CD4-positive, CD25-positive, alpha-beta regulatory T cell (primary cell): ENCODE measurements around the gene CNTD1. TPM values are rescaled to one million over a fixed set of nuclear protein-coding genes. Genes with fewer than 3 reads are reported as not detected.
A peak's percentile ranks its signal among the peaks of the same experiment; 100 is the strongest.

Experiments used
- ATAC-seq, 2 donors: fragments of 150-1000 bp; cut with Tn5 transposase; one replicate each; pipeline ENCODE4 v1.10.0; 2021; ENCODE audit warnings: low read depth in 2 of 2, moderate number of reproducible peaks in 2 of 2, moderate library complexity in 1 of 2
- DNase-seq, 3 donors: peaks; one replicate each; pipeline versions ENCODE4 v3.0.0 to v3.0.0-alpha.2; 2012 to 2022; ENCODE audit warnings: mixed read lengths in 1 of 3
- H3K27ac ChIP-seq: one replicate; pipeline ENCODE4 v1.7.0; 2013; ENCODE audit warnings: mild to moderate bottlenecking, low read length; ENCODE audit not compliant: insufficient read depth, poor library complexity, severe bottlenecking
- H3K27me3 ChIP-seq: one replicate; pipeline ENCODE4 v1.7.0; 2013; ENCODE audit warnings: low read length; ENCODE audit not compliant: control insufficient read depth, insufficient read depth
- H3K36me3 ChIP-seq: one replicate; pipeline ENCODE4 v1.7.0; 2013; ENCODE audit warnings: mild to moderate bottlenecking, low read length, moderate library complexity; ENCODE audit not compliant: control insufficient read depth, insufficient read depth
- H3K4me1 ChIP-seq: 2 replicates; pipeline ENCODE4 v1.7.0; 2013; ENCODE audit warnings: mild to moderate bottlenecking, low read length; ENCODE audit not compliant: insufficient read depth, control insufficient read depth, poor library complexity, severe bottlenecking
- H3K4me3 ChIP-seq: one replicate; pipeline ENCODE4 v1.7.0; 2013; ENCODE audit warnings: low read depth, mild to moderate bottlenecking, low read length, moderate library complexity
- H3K9me3 ChIP-seq, 2 experiments: 1 replicate in 1 of 2; 2 replicates in 1 of 2; pipeline ENCODE4 v1.7.0; 2013; ENCODE audit warnings: low read length in 2 of 2, mild to moderate bottlenecking in 1 of 2, moderate library complexity in 1 of 2; ENCODE audit not compliant: control insufficient read depth in 2 of 2
- H3K27ac Mint-ChIP-seq, 3 donors: one replicate each; pipeline ENCODE4 v1.8.0; 2020 to 2022; ENCODE audit warnings: mild to moderate bottlenecking in 3 of 3, mixed read lengths in 3 of 3, moderate library complexity in 2 of 3
- H3K27me3 Mint-ChIP-seq: one replicate; pipeline ENCODE4 v1.8.0; 2022; ENCODE audit warnings: mild to moderate bottlenecking, mixed read lengths
- H3K36me3 Mint-ChIP-seq: one replicate; pipeline ENCODE4 v1.8.0; 2020; ENCODE audit warnings: mixed read lengths
- H3K4me1 Mint-ChIP-seq, 4 donors: one replicate each; pipeline ENCODE4 v1.8.0; 2020 to 2022; ENCODE audit warnings: mixed read lengths in 4 of 4, mild to moderate bottlenecking in 1 of 4
- H3K4me3 Mint-ChIP-seq, 4 donors: one replicate each; pipeline ENCODE4 v1.8.0; 2020 to 2022; ENCODE audit warnings: mild to moderate bottlenecking in 4 of 4, mixed read lengths in 4 of 4, moderate library complexity in 3 of 4
- H3K9me3 Mint-ChIP-seq, 7 donors: one replicate each; pipeline ENCODE4 v1.8.0; 2020 to 2022; ENCODE audit warnings: mixed read lengths in 7 of 7, mild to moderate bottlenecking in 3 of 7, moderate library complexity in 2 of 7
- polyA plus RNA-seq, 4 donors: library from polyadenylated mRNA; unstranded; fragments of 300-500 nt; fragmentation: Illumina TruSeq; gene quantifications; one replicate each; pipeline ENCODE4 v1.2.3, GENCODE V29; 2021
- total RNA-seq: library from RNA; stranded (reverse); gene quantifications from one replicate; pipeline ENCODE4 v1.2.3, GENCODE V29; 2022

The CNTD1 gene
- total and polyA plus RNA-seq, 5 donors from 2014 or later: 0.15 to 0.42 (median 0.28) TPM; not detected in 1

GRCh38 chr17:42780851-42781638 lies 17.6 kb upstream of the CNTD1 start:
- peaks cover 26% of the 10 kb centered on the region for H3K27me3 ChIP-seq
- peaks cover 35% of the 10 kb centered on the region for H3K36me3 ChIP-seq
- H3K27me3 Mint-ChIP-seq: peaks cover 57% of the 10 kb centered on the region
- peaks cover 0 to 4% (median 0%) of the 10 kb centered on the region in 7 donors for H3K9me3 Mint-ChIP-seq
- H3K4me1 Mint-ChIP-seq: peaks cover 0 to 39% (median 15%) of the 10 kb centered on the region in 4 donors
- no peaks in the 10 kb centered on the region for H3K9me3 ChIP-seq
- peaks cover 27% of the 10 kb centered on the region for H3K36me3 Mint-ChIP-seq
- no peak overlapping the region for H3K27ac ChIP-seq
- no peak overlapping the region for H3K27ac Mint-ChIP-seq
- peaks cover 13% of the 10 kb centered on the region for H3K4me1 ChIP-seq
- peak in 1 of 2 donors; percentile 7 for ATAC-seq
- H3K4me3 ChIP-seq: no peak overlapping the region
- peak overlapping the region in 3 of 4 donors; percentile 6 to 44 (median 42) for H3K4me3 Mint-ChIP-seq
- DNase-seq: no peak

DNA sequence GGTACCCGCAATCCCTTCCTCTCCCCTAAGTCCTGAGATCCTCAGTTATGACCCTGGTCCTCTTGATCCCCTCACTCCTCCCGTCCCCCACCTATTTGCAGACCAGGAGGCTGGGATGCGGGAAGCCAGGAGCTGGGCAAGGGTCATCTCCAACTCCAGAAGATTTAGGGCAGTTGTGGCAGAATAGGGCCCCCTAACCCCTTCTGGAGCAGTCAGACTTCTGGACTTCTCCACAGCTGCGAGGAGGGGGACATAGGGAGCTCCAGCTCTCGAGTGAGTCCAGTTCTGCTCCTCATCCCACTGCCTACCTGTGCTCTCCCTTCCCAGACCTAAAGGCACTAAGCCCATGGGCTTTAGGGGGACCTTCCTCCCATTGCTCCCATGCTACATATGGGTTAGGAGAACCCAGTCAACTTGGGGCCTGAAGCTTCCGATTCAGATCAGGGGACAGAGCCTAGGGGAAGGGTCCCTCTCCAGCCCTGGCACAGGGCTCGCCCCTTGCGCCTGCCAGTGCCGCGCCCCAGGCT lies 17.0 kb upstream of the CNTD1 start:
- ATAC-seq (no peak), DNase-seq (no peak)
- peaks cover 0 to 39% (median 15%) of the 10 kb centered on the region in 4 donors for H3K4me1 Mint-ChIP-seq
- peaks cover 0 to 4% (median 0%) of the 10 kb centered on the region in 7 donors for H3K9me3 Mint-ChIP-seq
- Histone ChIP-seq H3K36me3 (peaks cover 31% of the 10 kb centered on the region), H3K4me3 (no peak overlapping the region), H3K4me1 (peaks cover 13% of the 10 kb centered on the region), H3K9me3 (no peaks in the 10 kb centered on the region), H3K27ac (no peak overlapping the region), H3K27me3 (peaks cover 26% of the 10 kb centered on the region)
- H3K36me3 Mint-ChIP-seq: peaks cover 27% of the 10 kb centered on the region
- H3K27me3 Mint-ChIP-seq: peaks cover 63% of the 10 kb centered on the region
- peak overlapping the region in 1 of 4 donors; percentile 6 for H3K4me3 Mint-ChIP-seq
- H3K27ac Mint-ChIP-seq: no peak overlapping the region

DNA sequence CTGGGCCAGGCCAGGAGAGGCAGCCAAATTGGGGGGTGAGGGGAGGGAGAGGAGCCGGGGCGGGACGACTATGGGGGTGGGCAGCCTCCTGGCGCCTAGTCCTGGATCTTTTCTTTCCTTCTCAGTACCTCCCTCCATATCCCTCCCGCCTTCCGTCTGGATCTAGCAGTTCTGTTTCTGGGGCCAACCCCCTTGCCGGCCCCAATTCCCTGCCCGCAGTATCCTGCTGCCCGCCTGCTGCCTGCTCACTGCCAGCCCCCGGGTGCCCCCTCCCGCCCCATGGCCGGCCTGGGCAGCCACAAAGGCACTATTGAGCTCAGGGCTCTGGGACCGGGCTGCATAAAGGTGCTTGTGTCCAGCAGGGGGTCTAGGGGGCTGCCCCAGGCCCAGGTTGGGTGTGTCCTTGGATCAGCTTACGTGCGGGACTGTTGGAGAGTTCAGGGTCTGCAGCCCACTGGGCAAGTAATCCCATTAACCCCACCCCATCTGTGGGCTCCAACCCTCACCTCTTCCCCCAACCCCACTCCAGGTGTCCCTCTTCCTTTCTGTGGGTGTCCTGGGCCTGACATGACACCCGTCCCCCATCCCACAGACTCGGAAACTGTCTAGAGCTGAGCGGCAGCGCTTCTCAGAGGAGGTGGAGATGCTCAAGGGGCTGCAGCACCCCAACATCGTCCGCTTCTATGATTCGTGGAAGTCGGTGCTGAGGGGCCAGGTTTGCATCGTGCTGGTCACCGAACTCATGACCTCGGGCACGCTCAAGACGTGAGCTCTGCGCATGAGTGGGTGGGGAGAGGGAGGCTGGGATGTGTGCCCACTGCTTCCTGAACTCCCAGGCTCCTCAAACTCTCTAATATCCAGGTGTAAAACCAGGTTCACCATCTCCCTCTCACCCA lies 16.2 kb upstream of the CNTD1 start:
- Histone ChIP-seq H3K27ac (no peak overlapping the region), H3K36me3 (peaks cover 25% of the 10 kb centered on the region), H3K9me3 (no peaks in the 10 kb centered on the region), H3K4me1 (peaks cover 13% of the 10 kb centered on the region), H3K27me3 (peaks cover 26% of the 10 kb centered on the region), H3K4me3 (no peak overlapping the region)
- Mint-ChIP-seq H3K27ac (no peak overlapping the region), H3K36me3 (peaks cover 27% of the 10 kb centered on the region), H3K27me3 (peaks cover 70% of the 10 kb centered on the region), H3K4me3 (peak overlapping the region in 1 of 4 donors; percentile 54), H3K9me3 (peaks cover 0 to 4% (median 0%) of the 10 kb centered on the region in 7 donors), H3K4me1 (peaks cover 0 to 39% (median 15%) of the 10 kb centered on the region in 4 donors)
- DNase-seq (no peak), ATAC-seq (no peak)

- peaks cover 75% of the 10 kb centered on the region for H3K27me3 Mint-ChIP-seq
- DNase-seq: no peak
- peaks cover 20% of the 10 kb centered on the region for H3K36me3 Mint-ChIP-seq
- H3K9me3 Mint-ChIP-seq: peaks cover 0 to 4% (median 1%) of the 10 kb centered on the region in 7 donors
- Histone ChIP-seq H3K36me3 (peaks cover 17% of the 10 kb centered on the region), H3K9me3 (no peaks in the 10 kb centered on the region), H3K27me3 (peaks cover 26% of the 10 kb centered on the region), H3K4me1 (peaks cover 13% of the 10 kb centered on the region), H3K4me3 (no peak overlapping the region), H3K27ac (no peak overlapping the region)
- H3K4me3 Mint-ChIP-seq: peak overlapping the region in 1 of 4 donors; percentile 54
- no peak for ATAC-seq
- peaks cover 0 to 39% (median 15%) of the 10 kb centered on the region in 4 donors for H3K4me1 Mint-ChIP-seq
- H3K27ac Mint-ChIP-seq: no peak overlapping the region
Measured at GRCh38 chr17:42783062-42783790, 15.4 kb upstream of the CNTD1 start.

GRCh38 chr17:42783791-42784138 lies 14.9 kb upstream of the CNTD1 start:
- Mint-ChIP-seq H3K4me3 (no peak overlapping the region), H3K36me3 (peaks cover 15% of the 10 kb centered on the region), H3K4me1 (peaks cover 0 to 39% (median 15%) of the 10 kb centered on the region in 4 donors), H3K27ac (no peak overlapping the region), H3K9me3 (peaks cover 0 to 4% (median 1%) of the 10 kb centered on the region in 7 donors), H3K27me3 (peaks cover 80% of the 10 kb centered on the region)
- DNase-seq (no peak), ATAC-seq (no peak)
- H3K27ac ChIP-seq: no peak overlapping the region
- no peaks in the 10 kb centered on the region for H3K9me3 ChIP-seq
- H3K36me3 ChIP-seq: peaks cover 11% of the 10 kb centered on the region
- H3K4me3 ChIP-seq: no peak overlapping the region
- H3K27me3 ChIP-seq: peaks cover 26% of the 10 kb centered on the region
- H3K4me1 ChIP-seq: peaks cover 13% of the 10 kb centered on the region

DNA sequence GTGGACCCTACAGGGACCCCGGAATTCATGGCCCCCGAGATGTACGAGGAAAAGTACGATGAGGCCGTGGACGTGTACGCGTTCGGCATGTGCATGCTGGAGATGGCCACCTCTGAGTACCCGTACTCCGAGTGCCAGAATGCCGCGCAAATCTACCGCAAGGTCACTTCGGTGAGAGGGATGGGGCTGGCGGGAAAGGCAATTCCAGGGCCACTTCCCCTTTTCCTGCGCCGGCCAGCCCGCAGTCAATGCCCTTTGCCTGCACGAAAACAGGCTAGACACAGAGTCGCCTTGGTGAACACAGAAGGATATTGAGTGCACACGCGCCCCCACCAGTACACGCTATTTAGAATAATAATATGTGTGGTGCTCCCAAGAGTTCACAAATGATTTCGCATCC lies 14.3 kb upstream of the CNTD1 start:
- H3K27me3 ChIP-seq: peaks cover 26% of the 10 kb centered on the region

More for the DNA sequence above, 14.3 kb upstream of the CNTD1 start:
- Mint-ChIP-seq H3K9me3 (peaks cover 0 to 4% (median 1%) of the 10 kb centered on the region in 7 donors), H3K36me3 (peaks cover 12% of the 10 kb centered on the region), H3K4me3 (peak overlapping the region in 3 of 4 donors; percentile 11 to 72 (median 44)), H3K4me1 (peaks cover 0 to 36% (median 14%) of the 10 kb centered on the region in 4 donors), H3K27me3 (peaks cover 80% of the 10 kb centered on the region), H3K27ac (no peak overlapping the region)
- peaks cover 13% of the 10 kb centered on the region for H3K4me1 ChIP-seq
- ATAC-seq (no peak), DNase-seq (no peak)
- H3K4me3 ChIP-seq: no peak overlapping the region
- no peaks in the 10 kb centered on the region for H3K9me3 ChIP-seq
- H3K36me3 ChIP-seq: peaks cover 5% of the 10 kb centered on the region
- no peak overlapping the region for H3K27ac ChIP-seq
